ENCODE data around the gene UCP2.

Gene UCP2

GRCh38 chr11:74019104-74019738 lies 36.6 kb upstream of the UCP2 start:
- Histone ChIP-seq H3K27ac (ENCODE audit: low read length) (peak overlapping the region; percentile 95), H3K4me3 (ENCODE audit: low read length in 2 of 2) (peak overlapping the region; percentile 5 to 8), H3K36me3 (ENCODE audit: control insufficient read depth in 2 of 2, insufficient read depth in 2 of 2, low read length in 2 of 2) (peaks cover 0 to 7% of the 10 kb centered on the region in 2 donors), H3K9me3 (ENCODE audit: control insufficient read depth in 2 of 2, low read length in 2 of 2) (no peaks in the 10 kb centered on the region), H3K4me1 (ENCODE audit: control insufficient read depth, insufficient read depth, low read length) (peaks cover 34% of the 10 kb centered on the region), H3K9ac (ENCODE audit: low read length in 2 of 2) (peak overlapping the region; percentile 57 to 69), H3K27me3 (ENCODE audit: control insufficient read depth in 1 of 2, insufficient read depth in 2 of 2, low read length in 2 of 2) (no peaks in the 10 kb centered on the region)

GRCh38 chr11:74018331-74019005 lies 35.8 kb upstream of the UCP2 start:
- peaks cover 0 to 7% of the 10 kb centered on the region in 2 donors for H3K36me3 ChIP-seq (ENCODE audit: control insufficient read depth in 2 of 2, insufficient read depth in 2 of 2, low read length in 2 of 2)
- H3K27ac ChIP-seq (ENCODE audit: low read length) = peak overlapping the region; percentile 95
- peak overlapping the region; percentile 5 to 29 for H3K4me3 ChIP-seq (ENCODE audit: low read length in 2 of 2)
- H3K27me3 ChIP-seq (ENCODE audit: control insufficient read depth in 1 of 2, insufficient read depth in 2 of 2, low read length in 2 of 2) = no peaks in the 10 kb centered on the region
- H3K4me1 ChIP-seq (ENCODE audit: control insufficient read depth, insufficient read depth, low read length) = peaks cover 34% of the 10 kb centered on the region
- H3K9ac ChIP-seq (ENCODE audit: low read length in 2 of 2) = peak overlapping the region; percentile 57 to 69
- no peaks in the 10 kb centered on the region for H3K9me3 ChIP-seq (ENCODE audit: control insufficient read depth in 2 of 2, low read length in 2 of 2)

DNA sequence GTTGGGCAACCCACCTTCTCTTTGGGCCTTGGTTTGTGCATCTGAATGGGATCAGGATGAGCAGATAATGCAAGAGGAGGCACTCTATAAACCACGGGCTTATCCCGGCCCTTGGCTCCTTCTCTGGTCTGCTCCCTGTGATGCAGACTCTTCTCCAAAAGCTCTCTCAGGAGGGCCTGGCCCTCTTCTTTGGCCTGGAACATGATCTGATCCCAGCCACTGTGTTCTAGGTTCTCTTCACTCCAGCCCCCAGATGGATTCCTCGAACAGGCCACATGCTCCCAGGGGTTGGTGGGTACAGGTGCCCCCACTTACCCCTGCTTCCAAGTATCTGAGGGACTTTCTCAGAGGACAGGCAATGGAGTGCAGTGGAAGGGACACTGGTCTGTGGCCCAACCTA lies 35.0 kb upstream of the UCP2 start:
- H3K9me3 ChIP-seq (ENCODE audit: control insufficient read depth in 2 of 2, low read length in 2 of 2) = no peaks in the 10 kb centered on the region
- H3K27ac ChIP-seq (ENCODE audit: low read length) = peak overlapping the region; percentile 95
- H3K36me3 ChIP-seq (ENCODE audit: control insufficient read depth in 2 of 2, insufficient read depth in 2 of 2, low read length in 2 of 2) = peaks cover 0 to 5% of the 10 kb centered on the region in 2 donors
- peak overlapping the region in 1 of 2 donors; percentile 22 for H3K4me3 ChIP-seq (ENCODE audit: low read length in 2 of 2)
- no peaks in the 10 kb centered on the region for H3K27me3 ChIP-seq (ENCODE audit: control insufficient read depth in 1 of 2, insufficient read depth in 2 of 2, low read length in 2 of 2)
- H3K9ac ChIP-seq (ENCODE audit: low read length in 2 of 2) = no peak overlapping the region
- H3K4me1 ChIP-seq (ENCODE audit: control insufficient read depth, insufficient read depth, low read length) = peaks cover 34% of the 10 kb centered on the region

- no peaks in the 10 kb centered on the region for H3K9me3 ChIP-seq (ENCODE audit: control insufficient read depth in 2 of 2, low read length in 2 of 2)
- peaks cover 0 to 5% of the 10 kb centered on the region in 2 donors for H3K36me3 ChIP-seq (ENCODE audit: control insufficient read depth in 2 of 2, insufficient read depth in 2 of 2, low read length in 2 of 2)
- no peak overlapping the region for H3K27ac ChIP-seq (ENCODE audit: low read length)
- H3K27me3 ChIP-seq (ENCODE audit: control insufficient read depth in 1 of 2, insufficient read depth in 2 of 2, low read length in 2 of 2) = no peaks in the 10 kb centered on the region
- H3K9ac ChIP-seq (ENCODE audit: low read length in 2 of 2) = no peak overlapping the region
- peaks cover 34% of the 10 kb centered on the region for H3K4me1 ChIP-seq (ENCODE audit: control insufficient read depth, insufficient read depth, low read length)
- H3K4me3 ChIP-seq (ENCODE audit: low read length in 2 of 2) = no peak overlapping the region
Observed at GRCh38 chr11:74015919-74016684, 33.5 kb upstream of the UCP2 start.

GRCh38 chr11:74014880-74015279 lies 32.2 kb upstream of the UCP2 start:
- H3K4me1 ChIP-seq (ENCODE audit: control insufficient read depth, insufficient read depth, low read length) = peaks cover 26% of the 10 kb centered on the region
- H3K9me3 ChIP-seq (ENCODE audit: control insufficient read depth in 2 of 2, low read length in 2 of 2) = no peaks in the 10 kb centered on the region
- no peak overlapping the region for H3K9ac ChIP-seq (ENCODE audit: low read length in 2 of 2)
- H3K27me3 ChIP-seq (ENCODE audit: control insufficient read depth in 1 of 2, insufficient read depth in 2 of 2, low read length in 2 of 2) = no peaks in the 10 kb centered on the region
- H3K36me3 ChIP-seq (ENCODE audit: control insufficient read depth in 2 of 2, insufficient read depth in 2 of 2, low read length in 2 of 2) = peaks cover 0 to 3% of the 10 kb centered on the region in 2 donors
- no peak overlapping the region for H3K27ac ChIP-seq (ENCODE audit: low read length)
- H3K4me3 ChIP-seq (ENCODE audit: low read length in 2 of 2) = no peak overlapping the region

DNA sequence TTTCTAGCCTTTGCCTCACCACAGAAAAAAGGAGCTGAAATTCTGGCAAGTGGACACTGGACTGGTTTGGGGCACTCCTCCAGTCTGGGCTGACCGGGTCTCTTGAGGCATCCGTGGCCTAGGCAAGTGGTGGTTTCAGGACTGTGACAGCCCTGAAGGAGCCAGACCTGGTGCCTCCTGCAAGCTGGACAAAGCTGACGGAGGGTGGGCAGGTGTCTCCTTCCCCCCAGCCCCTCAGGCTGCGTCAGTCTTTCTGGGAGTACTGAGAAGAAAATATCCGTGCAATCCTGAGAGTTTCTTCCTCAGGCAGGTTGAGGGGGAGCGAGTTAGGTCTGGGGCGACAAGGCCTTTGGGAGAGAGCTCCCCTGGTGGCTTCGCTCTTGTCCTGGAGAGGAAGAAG lies 30.5 kb upstream of the UCP2 start:
- Histone ChIP-seq H3K9ac (ENCODE audit: low read length in 2 of 2) (no peak overlapping the region), H3K4me3 (ENCODE audit: low read length in 2 of 2) (no peak overlapping the region), H3K36me3 (ENCODE audit: control insufficient read depth in 2 of 2, insufficient read depth in 2 of 2, low read length in 2 of 2) (peaks cover 0 to 2% of the 10 kb centered on the region in 2 donors), H3K4me1 (ENCODE audit: control insufficient read depth, insufficient read depth, low read length) (peaks cover 13% of the 10 kb centered on the region), H3K27me3 (ENCODE audit: control insufficient read depth in 1 of 2, insufficient read depth in 2 of 2, low read length in 2 of 2) (no peaks in the 10 kb centered on the region), H3K9me3 (ENCODE audit: control insufficient read depth in 2 of 2, low read length in 2 of 2) (no peaks in the 10 kb centered on the region), H3K27ac (ENCODE audit: low read length) (no peak overlapping the region)

- H3K27ac ChIP-seq (ENCODE audit: low read length) = no peak overlapping the region
- no peaks in the 10 kb centered on the region for H3K9me3 ChIP-seq (ENCODE audit: control insufficient read depth in 2 of 2, low read length in 2 of 2)
- no peak overlapping the region for H3K4me3 ChIP-seq (ENCODE audit: low read length in 2 of 2)
- no peaks in the 10 kb centered on the region for H3K27me3 ChIP-seq (ENCODE audit: control insufficient read depth in 1 of 2, insufficient read depth in 2 of 2, low read length in 2 of 2)
- no peak overlapping the region for H3K9ac ChIP-seq (ENCODE audit: low read length in 2 of 2)
- peaks cover 10% of the 10 kb centered on the region for H3K4me1 ChIP-seq (ENCODE audit: control insufficient read depth, insufficient read depth, low read length)
- peaks cover 0 to 2% of the 10 kb centered on the region in 2 donors for H3K36me3 ChIP-seq (ENCODE audit: control insufficient read depth in 2 of 2, insufficient read depth in 2 of 2, low read length in 2 of 2)
Observed at GRCh38 chr11:74012074-74012809, 29.6 kb upstream of the UCP2 start.

- Histone ChIP-seq H3K9me3 (ENCODE audit: control insufficient read depth in 2 of 2, low read length in 2 of 2) (no peaks in the 10 kb centered on the region), H3K4me3 (ENCODE audit: low read length in 2 of 2) (no peak overlapping the region), H3K27me3 (ENCODE audit: control insufficient read depth in 1 of 2, insufficient read depth in 2 of 2, low read length in 2 of 2) (no peaks in the 10 kb centered on the region), H3K27ac (ENCODE audit: low read length) (no peak overlapping the region), H3K4me1 (ENCODE audit: control insufficient read depth, insufficient read depth, low read length) (peaks cover 9% of the 10 kb centered on the region), H3K36me3 (ENCODE audit: control insufficient read depth in 2 of 2, insufficient read depth in 2 of 2, low read length in 2 of 2) (no peaks in the 10 kb centered on the region), H3K9ac (ENCODE audit: low read length in 2 of 2) (no peak overlapping the region)
Observed at GRCh38 chr11:74011360-74012073, 28.9 kb upstream of the UCP2 start.

DNA sequence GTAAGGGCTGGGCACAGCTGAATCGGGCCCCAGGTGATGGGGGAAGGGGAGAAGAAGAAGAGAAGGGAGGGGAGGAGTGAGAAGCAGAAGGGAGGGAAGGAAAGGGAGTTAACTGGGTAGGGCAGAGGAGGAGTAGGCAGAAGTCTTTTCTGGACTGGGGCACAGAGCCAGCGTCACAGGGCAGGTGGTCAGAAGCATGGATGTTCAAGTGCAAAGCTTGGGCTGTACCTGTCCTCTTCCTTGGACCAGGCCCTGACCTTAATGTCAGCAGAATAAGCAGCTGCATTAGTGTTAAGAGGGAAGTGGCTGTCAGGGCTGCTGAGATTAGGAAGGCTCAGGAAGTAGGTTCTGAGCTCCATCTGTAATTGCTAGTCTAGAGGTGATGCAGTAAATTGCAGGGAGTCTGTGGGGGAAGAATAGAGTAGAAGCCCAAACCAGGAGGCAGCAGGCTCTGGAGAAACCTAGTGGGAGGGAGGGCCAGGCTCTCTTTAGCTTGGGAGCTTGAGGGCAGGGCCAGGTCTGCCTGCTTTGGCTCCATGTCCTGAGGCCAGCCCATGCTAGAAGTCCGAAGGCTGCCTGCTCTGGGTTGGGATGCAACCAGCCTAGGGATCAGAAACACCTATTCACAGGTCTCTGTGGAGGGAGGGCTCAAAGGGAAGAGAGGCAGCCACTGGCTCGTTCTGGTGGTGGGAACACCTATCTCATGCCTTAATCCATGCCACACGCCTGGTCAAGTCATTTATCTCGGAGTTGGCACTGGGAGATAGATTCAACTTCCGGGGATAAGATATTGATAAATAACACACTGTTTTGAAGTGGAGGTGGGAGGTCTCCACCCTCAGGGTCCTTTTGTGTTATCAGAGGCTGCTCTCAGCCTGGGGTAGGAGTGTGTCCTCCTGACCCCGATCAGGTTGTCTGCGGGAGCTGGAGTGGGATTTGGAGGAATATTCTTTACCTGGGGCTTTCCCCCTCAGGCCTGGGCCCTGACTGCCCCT lies 28.0 kb upstream of the UCP2 start:
- no peak overlapping the region for H3K4me3 ChIP-seq (ENCODE audit: low read length in 2 of 2)
- no peaks in the 10 kb centered on the region for H3K9me3 ChIP-seq (ENCODE audit: control insufficient read depth in 2 of 2, low read length in 2 of 2)
- no peaks in the 10 kb centered on the region for H3K27me3 ChIP-seq (ENCODE audit: control insufficient read depth in 1 of 2, insufficient read depth in 2 of 2, low read length in 2 of 2)
- H3K9ac ChIP-seq (ENCODE audit: low read length in 2 of 2) = no peak overlapping the region
- H3K4me1 ChIP-seq (ENCODE audit: control insufficient read depth, insufficient read depth, low read length) = peaks cover 9% of the 10 kb centered on the region
- no peak overlapping the region for H3K27ac ChIP-seq (ENCODE audit: low read length)
- no peaks in the 10 kb centered on the region for H3K36me3 ChIP-seq (ENCODE audit: control insufficient read depth in 2 of 2, insufficient read depth in 2 of 2, low read length in 2 of 2)
